Measurements from ENCODE around the gene SLC6A9.

DNA sequence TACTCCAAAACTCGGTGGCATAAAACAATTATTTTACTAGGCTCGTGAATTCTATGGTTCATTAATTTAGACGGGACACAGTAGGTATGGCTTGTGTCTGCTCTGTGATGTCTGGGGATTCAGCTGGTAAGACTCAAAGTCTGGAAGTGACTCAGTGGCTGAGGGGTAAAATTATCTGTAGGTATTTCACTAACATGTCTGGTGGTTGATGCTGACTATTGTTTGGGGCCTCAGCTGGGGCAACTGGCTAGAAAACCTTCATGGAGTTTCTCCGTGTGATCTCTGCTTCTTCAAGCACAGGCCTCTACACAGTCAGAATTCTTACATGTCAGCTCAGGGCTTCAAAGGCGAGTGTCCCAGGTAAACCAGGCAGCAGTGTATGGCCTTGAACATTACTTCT is 46.2 kb upstream of the SLC6A9 start:
- TF ChIP-seq, protein P1, sequence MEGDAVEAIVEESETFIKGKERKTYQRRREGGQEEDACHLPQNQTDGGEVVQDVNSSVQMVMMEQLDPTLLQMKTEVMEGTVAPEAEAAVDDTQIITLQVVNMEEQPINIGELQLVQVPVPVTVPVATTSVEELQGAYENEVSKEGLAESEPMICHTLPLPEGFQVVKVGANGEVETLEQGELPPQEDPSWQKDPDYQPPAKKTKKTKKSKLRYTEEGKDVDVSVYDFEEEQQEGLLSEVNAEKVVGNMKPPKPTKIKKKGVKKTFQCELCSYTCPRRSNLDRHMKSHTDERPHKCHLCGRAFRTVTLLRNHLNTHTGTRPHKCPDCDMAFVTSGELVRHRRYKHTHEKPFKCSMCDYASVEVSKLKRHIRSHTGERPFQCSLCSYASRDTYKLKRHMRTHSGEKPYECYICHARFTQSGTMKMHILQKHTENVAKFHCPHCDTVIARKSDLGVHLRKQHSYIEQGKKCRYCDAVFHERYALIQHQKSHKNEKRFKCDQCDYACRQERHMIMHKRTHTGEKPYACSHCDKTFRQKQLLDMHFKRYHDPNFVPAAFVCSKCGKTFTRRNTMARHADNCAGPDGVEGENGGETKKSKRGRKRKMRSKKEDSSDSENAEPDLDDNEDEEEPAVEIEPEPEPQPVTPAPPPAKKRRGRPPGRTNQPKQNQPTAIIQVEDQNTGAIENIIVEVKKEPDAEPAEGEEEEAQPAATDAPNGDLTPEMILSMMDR (conservative IDR thresholded peaks at IDR 0.05; ENCODE audit: low read depth in 2 of 2): no peak
- TF ChIP-seq POLR2AphosphoS5 (IDR thresholded peaks at IDR 0.05; ENCODE audit: low read depth): no peak
- TF ChIP-seq EZH2 (IDR thresholded peaks at IDR 0.05; ENCODE audit: low read depth, unreplicated experiment): no peak
- TF ChIP-seq, protein P2, sequence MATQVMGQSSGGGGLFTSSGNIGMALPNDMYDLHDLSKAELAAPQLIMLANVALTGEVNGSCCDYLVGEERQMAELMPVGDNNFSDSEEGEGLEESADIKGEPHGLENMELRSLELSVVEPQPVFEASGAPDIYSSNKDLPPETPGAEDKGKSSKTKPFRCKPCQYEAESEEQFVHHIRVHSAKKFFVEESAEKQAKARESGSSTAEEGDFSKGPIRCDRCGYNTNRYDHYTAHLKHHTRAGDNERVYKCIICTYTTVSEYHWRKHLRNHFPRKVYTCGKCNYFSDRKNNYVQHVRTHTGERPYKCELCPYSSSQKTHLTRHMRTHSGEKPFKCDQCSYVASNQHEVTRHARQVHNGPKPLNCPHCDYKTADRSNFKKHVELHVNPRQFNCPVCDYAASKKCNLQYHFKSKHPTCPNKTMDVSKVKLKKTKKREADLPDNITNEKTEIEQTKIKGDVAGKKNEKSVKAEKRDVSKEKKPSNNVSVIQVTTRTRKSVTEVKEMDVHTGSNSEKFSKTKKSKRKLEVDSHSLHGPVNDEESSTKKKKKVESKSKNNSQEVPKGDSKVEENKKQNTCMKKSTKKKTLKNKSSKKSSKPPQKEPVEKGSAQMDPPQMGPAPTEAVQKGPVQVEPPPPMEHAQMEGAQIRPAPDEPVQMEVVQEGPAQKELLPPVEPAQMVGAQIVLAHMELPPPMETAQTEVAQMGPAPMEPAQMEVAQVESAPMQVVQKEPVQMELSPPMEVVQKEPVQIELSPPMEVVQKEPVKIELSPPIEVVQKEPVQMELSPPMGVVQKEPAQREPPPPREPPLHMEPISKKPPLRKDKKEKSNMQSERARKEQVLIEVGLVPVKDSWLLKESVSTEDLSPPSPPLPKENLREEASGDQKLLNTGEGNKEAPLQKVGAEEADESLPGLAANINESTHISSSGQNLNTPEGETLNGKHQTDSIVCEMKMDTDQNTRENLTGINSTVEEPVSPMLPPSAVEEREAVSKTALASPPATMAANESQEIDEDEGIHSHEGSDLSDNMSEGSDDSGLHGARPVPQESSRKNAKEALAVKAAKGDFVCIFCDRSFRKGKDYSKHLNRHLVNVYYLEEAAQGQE (IDR thresholded peaks at IDR 0.05; ENCODE audit: unreplicated experiment): no peak
- TF ChIP-seq CREB1 (CRISPR knock-in tag; IDR thresholded peaks at IDR 0.05; ENCODE audit: low read depth): no peak
- no peak for TF ChIP-seq STAT1 (IDR thresholded peaks at IDR 0.05; ENCODE audit: unreplicated experiment)

All from GM23338 (cell line).